Measurements from ENCODE around the gene ZNF750. TPM values are rescaled to one million over a fixed set of nuclear protein-coding genes. Genes with fewer than 3 reads are reported as not detected.

The ZNF750 gene
- total RNA-seq, 2 experiments from 2014 or later: not detected

GRCh38 chr17:82815790-82816305 is 24.0 kb downstream of the ZNF750 start:
- CTCF ChIA-PET: no interaction called here
- peaks cover 34% of the 10 kb centered on the region for H3K36me3 Mint-ChIP-seq
- no peak for DNase-seq
- H3K9me3 Mint-ChIP-seq (ENCODE audit: low read depth): peaks cover 8% of the 10 kb centered on the region
- peaks cover 11% of the 10 kb centered on the region for H3K4me1 Mint-ChIP-seq
- ATAC-seq: no peak
- H3K27me3 Mint-ChIP-seq: no peaks in the 10 kb centered on the region
- no peak overlapping the region for H3K27ac Mint-ChIP-seq
- H3K4me3 Mint-ChIP-seq: no peak overlapping the region

- Mint-ChIP-seq H3K4me1 (peaks cover 11% of the 10 kb centered on the region), H3K27me3 (no peaks in the 10 kb centered on the region), H3K36me3 (peaks cover 31% of the 10 kb centered on the region), H3K4me3 (no peak overlapping the region), H3K9me3 (ENCODE audit: low read depth) (peaks cover 4% of the 10 kb centered on the region), H3K27ac (no peak overlapping the region)
- ATAC-seq: no peak
- CTCF ChIA-PET: no interaction called here
- no peak for DNase-seq
Measured at GRCh38 chr17:82815354-82815753, 24.5 kb downstream of the ZNF750 start.

GRCh38 chr17:82814834-82815233 is 25.0 kb downstream of the ZNF750 start:
- Mint-ChIP-seq H3K36me3 (peaks cover 28% of the 10 kb centered on the region), H3K9me3 (ENCODE audit: low read depth) (peaks cover 3% of the 10 kb centered on the region), H3K4me1 (peaks cover 11% of the 10 kb centered on the region), H3K27ac (no peak overlapping the region), H3K4me3 (no peak overlapping the region), H3K27me3 (no peaks in the 10 kb centered on the region)
- ATAC-seq: no peak
- CTCF ChIA-PET: no interaction called here
- no peak for DNase-seq

- Mint-ChIP-seq H3K27me3 (no peaks in the 10 kb centered on the region), H3K36me3 (peaks cover 16% of the 10 kb centered on the region), H3K27ac (no peak overlapping the region), H3K4me1 (peaks cover 11% of the 10 kb centered on the region), H3K4me3 (no peak overlapping the region), H3K9me3 (ENCODE audit: low read depth) (no peaks in the 10 kb centered on the region)
- CTCF ChIA-PET: no interaction called here
- no peak for DNase-seq
- ATAC-seq: no peak
Measured at GRCh38 chr17:82813299-82814051, 26.3 kb downstream of the ZNF750 start.

- no peak for DNase-seq
- no peak for ATAC-seq
- Mint-ChIP-seq H3K4me1 (peaks cover 11% of the 10 kb centered on the region), H3K27ac (no peak overlapping the region), H3K27me3 (no peaks in the 10 kb centered on the region), H3K4me3 (no peak overlapping the region), H3K9me3 (ENCODE audit: low read depth) (no peaks in the 10 kb centered on the region), H3K36me3 (peaks cover 7% of the 10 kb centered on the region)
- CTCF ChIA-PET: no interaction called here
Measured at GRCh38 chr17:82812601-82813000, 27.2 kb downstream of the ZNF750 start.

GRCh38 chr17:82812058-82812457 is 27.8 kb downstream of the ZNF750 start:
- DNase-seq (no peak), ATAC-seq (no peak)
- Mint-ChIP-seq H3K27ac (no peak overlapping the region), H3K36me3 (peaks cover 6% of the 10 kb centered on the region), H3K4me1 (peaks cover 11% of the 10 kb centered on the region), H3K9me3 (ENCODE audit: low read depth) (no peaks in the 10 kb centered on the region), H3K27me3 (no peaks in the 10 kb centered on the region), H3K4me3 (no peak overlapping the region)
- CTCF ChIA-PET: no interaction called here

GRCh38 chr17:82810644-82811430 is 29.0 kb downstream of the ZNF750 start:
- H3K27ac Mint-ChIP-seq: no peak overlapping the region

GRCh38 chr17:82808921-82809905 is 30.6 kb downstream of the ZNF750 start:
- Mint-ChIP-seq H3K9me3 (ENCODE audit: low read depth) (no peaks in the 10 kb centered on the region), H3K27me3 (no peaks in the 10 kb centered on the region), H3K27ac (no peak overlapping the region), H3K4me1 (no peaks in the 10 kb centered on the region), H3K4me3 (no peak overlapping the region), H3K36me3 (no peaks in the 10 kb centered on the region)
- DNase-seq (no peak), ATAC-seq (no peak)
- CTCF ChIA-PET: interaction anchor here (0.6 to 1.2 kb wide), 3 partner anchors 27 to 1222 kb away, joined by 3 to 5 read pairs (median 4); no protein-coding TSS in a partner anchor

More at GRCh38 chr17:82810644-82811430, 29.0 kb downstream of the ZNF750 start:
- DNase-seq (no peak), ATAC-seq (no peak)
- no peak overlapping the region for H3K4me3 Mint-ChIP-seq
- no peaks in the 10 kb centered on the region for H3K27me3 Mint-ChIP-seq
- CTCF ChIA-PET: no interaction called here
- H3K4me1 Mint-ChIP-seq: peaks cover 6% of the 10 kb centered on the region
- H3K9me3 Mint-ChIP-seq (ENCODE audit: low read depth): no peaks in the 10 kb centered on the region
- no peaks in the 10 kb centered on the region for H3K36me3 Mint-ChIP-seq

GRCh38 chr17:82808006-82808405 is 31.8 kb downstream of the ZNF750 start:
- no peaks in the 10 kb centered on the region for H3K9me3 Mint-ChIP-seq (ENCODE audit: low read depth)
- H3K4me1 Mint-ChIP-seq: no peaks in the 10 kb centered on the region
- H3K36me3 Mint-ChIP-seq: no peaks in the 10 kb centered on the region
- CTCF ChIA-PET: no interaction called here
- no peak overlapping the region for H3K4me3 Mint-ChIP-seq
- ATAC-seq: no peak
- no peak overlapping the region for H3K27ac Mint-ChIP-seq
- no peaks in the 10 kb centered on the region for H3K27me3 Mint-ChIP-seq
- DNase-seq: no peak

- no peak overlapping the region for H3K27ac Mint-ChIP-seq
- no peak for DNase-seq
- H3K9me3 Mint-ChIP-seq (ENCODE audit: low read depth): no peaks in the 10 kb centered on the region
- H3K27me3 Mint-ChIP-seq: no peaks in the 10 kb centered on the region
- no peaks in the 10 kb centered on the region for H3K4me1 Mint-ChIP-seq
- no peak overlapping the region for H3K4me3 Mint-ChIP-seq
- CTCF ChIA-PET: no interaction called here
- H3K36me3 Mint-ChIP-seq: no peaks in the 10 kb centered on the region
- no peak for ATAC-seq
Measured at GRCh38 chr17:82807562-82807961, 32.3 kb downstream of the ZNF750 start.

GRCh38 chr17:82807101-82807500 is 32.7 kb downstream of the ZNF750 start:
- ATAC-seq (no peak), DNase-seq (no peak)
- Mint-ChIP-seq H3K27ac (no peak overlapping the region), H3K36me3 (peaks cover 3% of the 10 kb centered on the region), H3K4me1 (no peaks in the 10 kb centered on the region), H3K9me3 (ENCODE audit: low read depth) (no peaks in the 10 kb centered on the region), H3K4me3 (no peak overlapping the region), H3K27me3 (no peaks in the 10 kb centered on the region)
- CTCF ChIA-PET: no interaction called here

- Mint-ChIP-seq H3K4me1 (no peaks in the 10 kb centered on the region), H3K27me3 (no peaks in the 10 kb centered on the region), H3K36me3 (peaks cover 7% of the 10 kb centered on the region), H3K9me3 (ENCODE audit: low read depth) (peaks cover under 1% of the 10 kb centered on the region), H3K4me3 (no peak overlapping the region), H3K27ac (no peak overlapping the region)
- ATAC-seq: no peak
- no peak for DNase-seq
- CTCF ChIA-PET: no interaction called here
Measured at GRCh38 chr17:82806645-82807044, 33.2 kb downstream of the ZNF750 start.

GRCh38 chr17:82805823-82806222 is 34.0 kb downstream of the ZNF750 start:
- ATAC-seq (no peak), DNase-seq (no peak)
- no peaks in the 10 kb centered on the region for H3K27me3 Mint-ChIP-seq
- CTCF ChIA-PET: interaction anchor here (1.4 kb wide), 1 partner anchor 30 kb away, joined by 3 read pairs; no protein-coding TSS in a partner anchor
- H3K9me3 Mint-ChIP-seq (ENCODE audit: low read depth): peaks cover 6% of the 10 kb centered on the region
- H3K4me3 Mint-ChIP-seq: no peak overlapping the region
- no peaks in the 10 kb centered on the region for H3K4me1 Mint-ChIP-seq
- H3K36me3 Mint-ChIP-seq: peaks cover 14% of the 10 kb centered on the region
- H3K27ac Mint-ChIP-seq: no peak overlapping the region
